OCI-LY7 (cell line): Measurements from ENCODE around the gene OR4C3. TPM values are rescaled to one million over a fixed set of nuclear protein-coding genes. Genes with fewer than 3 reads are reported as not detected.
"Not testable (repeated sequence)": the region's sequence is repeated elsewhere in the genome, so short reads cannot be mapped to it uniquely, and the experiment has no call there.

Experiments
- BruUV-seq: library from RNA; stranded (reverse); fragments of 400-500 nt; replicated peaks from 2 replicates; lab custom pipeline; 2021; lab: Mats Ljungman, UMichigan
- CTCF ChIA-PET: fragments of 300-600 bp; sonication (Branson Sonifier 250); formaldehyde crosslinking; loops from one replicate; lab custom pipeline; 2022; ENCODE audit warnings: antibody characterized with exemption; ENCODE audit not compliant: unreplicated experiment; lab: Charles Lee
- POLR2A ChIA-PET: fragments of 300-600 bp; sonication (Branson Sonifier 250); formaldehyde crosslinking; loops from one replicate; lab custom pipeline; 2022; ENCODE audit warnings: antibody characterized with exemption; lab: Charles Lee
- DNase-seq: peaks from one replicate; pipeline ENCODE4 v3.0.0-alpha.2; 2015; ENCODE audit warnings: low spot score
- H2AFZ ChIP-seq: fragments of 200-600 bp; sonication (generic), shearing (Covaris generic); 2 replicates; pipeline ENCODE4 v1.6.1; 2014; ENCODE audit warnings: mild to moderate bottlenecking, antibody characterized with exemption, low read length, moderate library complexity
- H3K27ac ChIP-seq: fragments of 200-600 bp; sonication (generic); 2 replicates; pipeline ENCODE4 v1.5.1; 2014; ENCODE audit warnings: mixed run types, low read depth, mild to moderate bottlenecking, moderate library complexity, low read length, inconsistent platforms; ENCODE audit not compliant: poor library complexity, severe bottlenecking
- H3K36me3 ChIP-seq: fragments of 200-600 bp; sonication (generic); 2 replicates; pipeline ENCODE4 v1.6.1; 2014; ENCODE audit warnings: mild to moderate bottlenecking, antibody characterized with exemption, low read length, moderate library complexity, mixed read lengths; ENCODE audit not compliant: insufficient read depth
- H3K4me1 ChIP-seq: fragments of 200-600 bp; sonication (generic); 2 replicates; pipeline ENCODE4 v1.5.1; 2014; ENCODE audit warnings: mild to moderate bottlenecking, low read length; ENCODE audit not compliant: insufficient read depth, poor library complexity, severe bottlenecking
- H3K4me2 ChIP-seq: fragments of 200-600 bp; sonication (generic); 2 replicates; pipeline ENCODE4 v1.6.1; 2014; ENCODE audit warnings: mild to moderate bottlenecking, low read length
- H3K4me3 ChIP-seq: fragments of 200-600 bp; sonication (generic); 2 replicates; pipeline ENCODE4 v1.5.1; 2014; ENCODE audit warnings: mild to moderate bottlenecking, low read depth, low read length; ENCODE audit not compliant: poor library complexity, severe bottlenecking
- H3K79me2 ChIP-seq: fragments of 200-600 bp; sonication (generic); 2 replicates; pipeline ENCODE4 v1.6.1; 2016; ENCODE audit warnings: low read depth, mild to moderate bottlenecking, low read length, moderate library complexity, mixed read lengths; ENCODE audit not compliant: insufficient read depth
- H3K9me2 ChIP-seq: fragments of 200-600 bp; sonication (generic); 2 replicates; pipeline ENCODE4 v1.6.1; 2016; ENCODE audit warnings: mild to moderate bottlenecking, low read length, mixed read lengths; ENCODE audit not compliant: insufficient read depth
- H3K9me3 ChIP-seq: fragments of 200-600 bp; sonication (generic); 2 replicates; pipeline ENCODE4 v1.6.1; 2014; ENCODE audit warnings: mild to moderate bottlenecking, mixed run types, low read length, mixed read lengths
- H4K20me1 ChIP-seq: fragments of 200-600 bp; sonication (generic); 2 replicates; pipeline ENCODE4 v1.6.1; 2014; ENCODE audit warnings: mild to moderate bottlenecking, antibody characterized with exemption, low read length, moderate library complexity, mixed read lengths; ENCODE audit not compliant: insufficient read depth
- EZH2phosphoT487 ChIP-seq: fragments of 200-600 bp; sonication (generic); IDR thresholded peaks from 2 replicates; pipeline ENCODE4 v1.6.1; 2018; ENCODE audit warnings: low read depth, borderline replicate concordance, mild to moderate bottlenecking, mixed run types, antibody characterized with exemption, low read length, moderate library complexity, mixed read lengths
- intact Hi-C: fragments of 100-400 bp; cut with micrococcal nuclease; formaldehyde crosslinking; loops from one replicate; pipeline ENCODE4 v1.10.0; 2022; ENCODE audit not compliant: unreplicated experiment
- total RNA-seq, 2 experiments: library from RNA; depleted of rRNA in 1 of 2; stranded (reverse); fragments of >200 nt in 1 of 2; shearing (Covaris generic) in 1 of 2; gene quantifications; 2 replicates each; pipeline ENCODE4 v1.2.3, GENCODE V29; 2014 to 2022
- TF ChIP-seq, protein P1 (sequence below): fragments of 200-600 bp; sonication (generic); conservative IDR thresholded peaks from 2 replicates; pipeline ENCODE4 v1.5.1; 2014; ENCODE audit warnings: mild to moderate bottlenecking, antibody characterized with exemption, low read length, moderate library complexity, mixed read lengths

The OR4C3 gene
- total RNA-seq, 2 experiments from 2014 or later: not detected

- Histone ChIP-seq H3K4me2 (no peak overlapping the region), H3K79me2 (no peaks in the 10 kb centered on the region), H4K20me1 (no peaks in the 10 kb centered on the region), H3K4me3 (no peak overlapping the region), H3K36me3 (no peaks in the 10 kb centered on the region), H3K4me1 (no peaks in the 10 kb centered on the region), H3K9me2 (no peaks in the 10 kb centered on the region), H2AFZ (no peak overlapping the region), H3K27ac (no peak overlapping the region), H3K9me3 (no peaks in the 10 kb centered on the region)
- POLR2A ChIA-PET: no interaction called here
- no peak for DNase-seq
- intact Hi-C loops: no loop called here
- TF ChIP-seq EZH2phosphoT487: no peak
- TF ChIP-seq, protein P1, sequence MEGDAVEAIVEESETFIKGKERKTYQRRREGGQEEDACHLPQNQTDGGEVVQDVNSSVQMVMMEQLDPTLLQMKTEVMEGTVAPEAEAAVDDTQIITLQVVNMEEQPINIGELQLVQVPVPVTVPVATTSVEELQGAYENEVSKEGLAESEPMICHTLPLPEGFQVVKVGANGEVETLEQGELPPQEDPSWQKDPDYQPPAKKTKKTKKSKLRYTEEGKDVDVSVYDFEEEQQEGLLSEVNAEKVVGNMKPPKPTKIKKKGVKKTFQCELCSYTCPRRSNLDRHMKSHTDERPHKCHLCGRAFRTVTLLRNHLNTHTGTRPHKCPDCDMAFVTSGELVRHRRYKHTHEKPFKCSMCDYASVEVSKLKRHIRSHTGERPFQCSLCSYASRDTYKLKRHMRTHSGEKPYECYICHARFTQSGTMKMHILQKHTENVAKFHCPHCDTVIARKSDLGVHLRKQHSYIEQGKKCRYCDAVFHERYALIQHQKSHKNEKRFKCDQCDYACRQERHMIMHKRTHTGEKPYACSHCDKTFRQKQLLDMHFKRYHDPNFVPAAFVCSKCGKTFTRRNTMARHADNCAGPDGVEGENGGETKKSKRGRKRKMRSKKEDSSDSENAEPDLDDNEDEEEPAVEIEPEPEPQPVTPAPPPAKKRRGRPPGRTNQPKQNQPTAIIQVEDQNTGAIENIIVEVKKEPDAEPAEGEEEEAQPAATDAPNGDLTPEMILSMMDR: no peak
- CTCF ChIA-PET: no interaction called here
- BruUV-seq: no TSS peak
Measured at GRCh38 chr11:48341466-48341865, 16.7 kb downstream of the OR4C3 start.

GRCh38 chr11:48342505-48342904, 17.8 kb downstream of the OR4C3 start:
- H3K36me3 ChIP-seq, H3K27ac ChIP-seq, H4K20me1 ChIP-seq, BruUV-seq, POLR2A ChIA-PET, intact Hi-C loops, H3K4me3 ChIP-seq, H3K79me2 ChIP-seq, H3K4me1 ChIP-seq, CTCF ChIA-PET, H2AFZ ChIP-seq, H3K9me2 ChIP-seq, DNase-seq, H3K9me3 ChIP-seq, H3K4me2 ChIP-seq: not testable (repeated sequence)

- DNase-seq, H3K79me2 ChIP-seq, H3K27ac ChIP-seq, H3K4me3 ChIP-seq, H3K9me2 ChIP-seq, H2AFZ ChIP-seq, H3K4me1 ChIP-seq, H3K4me2 ChIP-seq, BruUV-seq, H4K20me1 ChIP-seq, CTCF ChIA-PET, POLR2A ChIA-PET, H3K36me3 ChIP-seq, intact Hi-C loops, H3K9me3 ChIP-seq: not testable (repeated sequence)
Measured at GRCh38 chr11:48346286-48346685, 21.6 kb downstream of the OR4C3 start.

GRCh38 chr11:48354013-48354412, 29.3 kb downstream of the OR4C3 start:
- H3K9me3 ChIP-seq: no peaks in the 10 kb centered on the region
- no peaks in the 10 kb centered on the region for H4K20me1 ChIP-seq
- H3K4me1 ChIP-seq: no peaks in the 10 kb centered on the region
- CTCF ChIA-PET: no interaction called here
- no peak overlapping the region for H3K4me3 ChIP-seq
- no peaks in the 10 kb centered on the region for H3K36me3 ChIP-seq
- H3K4me2 ChIP-seq: no peak overlapping the region
- no peak overlapping the region for H2AFZ ChIP-seq
- H3K79me2 ChIP-seq: no peaks in the 10 kb centered on the region
- no peaks in the 10 kb centered on the region for H3K9me2 ChIP-seq
- TF ChIP-seq EZH2phosphoT487: no peak
- TF ChIP-seq, protein P1: no peak
- H3K27ac ChIP-seq: no peak overlapping the region
- no peak for DNase-seq
- intact Hi-C loops: no loop called here
- POLR2A ChIA-PET: no interaction called here
- BruUV-seq: no TSS peak
